DLD1 (cell line): ENCODE results near the gene NKAIN2.
"Not testable (repeated sequence)": the region's sequence is repeated elsewhere in the genome, so short reads cannot be mapped to it uniquely, and the experiment has no call there.

Source experiments
- in situ Hi-C: cut with HindIII; loops from 2 replicates; pipeline ENCODE4 v1.10.0; 2017; ENCODE audit warnings: low sequenced_read_pairs

Gene NKAIN2

DNA sequence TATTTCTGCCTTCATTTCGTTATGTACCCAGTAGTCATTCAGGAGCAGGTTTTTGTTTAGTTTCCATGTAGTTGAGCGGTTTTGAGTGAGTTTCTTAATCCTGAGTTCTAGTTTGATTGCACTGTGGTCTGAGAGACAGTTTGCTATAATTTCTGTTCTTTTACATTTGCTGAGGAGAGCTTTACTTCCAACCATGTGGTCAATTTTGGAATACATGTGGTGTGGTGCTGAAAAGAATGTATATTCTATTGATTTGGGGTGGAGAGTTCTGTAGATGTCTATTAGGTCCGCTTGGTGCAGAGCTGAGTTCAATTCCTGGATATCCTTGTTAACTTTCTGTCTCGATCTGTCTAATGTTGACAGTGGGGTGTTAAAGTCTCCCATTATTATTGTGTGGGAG, 606.8 kb downstream of the NKAIN2 start:
- in situ Hi-C loops = not testable (repeated sequence)

DNA sequence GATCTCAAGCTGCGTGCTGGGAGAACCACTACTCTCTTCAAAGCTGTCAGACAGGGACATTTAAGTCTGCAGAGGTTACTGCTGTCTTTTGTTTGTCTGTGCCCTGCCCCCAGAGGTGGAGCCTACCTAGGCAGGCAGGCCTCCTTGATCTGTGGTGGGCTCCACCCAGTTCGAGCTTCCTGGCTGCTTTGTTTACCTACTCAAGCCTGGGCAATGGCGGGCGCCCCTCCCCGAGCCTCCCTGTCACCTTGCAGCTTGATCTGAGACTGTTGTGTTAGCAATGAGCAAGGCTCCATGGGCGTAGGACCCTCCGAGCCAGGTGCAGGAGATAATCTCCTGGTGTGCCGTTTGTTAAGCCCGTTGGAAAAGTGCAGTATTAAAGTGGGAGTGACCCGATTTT, 609.0 kb downstream of the NKAIN2 start:
- in situ Hi-C loops = not testable (repeated sequence)

DNA sequence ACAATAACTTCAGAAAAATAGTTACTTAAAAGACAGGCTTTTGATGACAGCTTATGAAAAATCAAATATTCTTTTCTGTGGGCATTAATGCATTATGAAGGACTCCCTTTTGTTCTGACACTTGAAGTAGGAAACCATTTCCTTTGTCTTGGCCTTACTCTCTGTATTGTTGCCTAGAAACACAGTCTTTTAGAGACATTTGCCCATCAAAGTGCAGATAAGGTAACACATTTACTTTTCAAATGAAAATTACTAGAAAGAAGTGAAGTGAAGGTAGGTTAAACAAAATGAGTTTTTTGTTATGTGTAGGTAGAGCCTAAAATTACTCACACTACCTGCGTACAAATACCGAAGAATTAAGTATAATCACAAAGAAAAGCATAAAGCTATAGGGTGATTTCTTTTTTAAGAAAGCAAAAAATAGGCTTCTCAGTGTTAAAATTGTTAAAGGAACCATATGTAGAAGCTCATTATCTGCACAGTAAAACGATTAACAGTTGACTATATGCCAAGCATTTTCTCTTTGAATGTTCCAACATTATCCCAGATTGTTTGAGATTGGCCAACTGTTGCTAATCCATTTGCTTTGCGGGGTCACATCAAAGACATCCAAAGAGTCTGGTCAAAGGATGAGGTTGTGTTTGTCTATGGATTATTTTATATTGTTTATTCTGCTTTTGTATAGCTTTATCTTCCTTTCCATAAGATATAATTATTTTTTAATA, 616.6 kb downstream of the NKAIN2 start:
- in situ Hi-C loops = no loop called here

DNA sequence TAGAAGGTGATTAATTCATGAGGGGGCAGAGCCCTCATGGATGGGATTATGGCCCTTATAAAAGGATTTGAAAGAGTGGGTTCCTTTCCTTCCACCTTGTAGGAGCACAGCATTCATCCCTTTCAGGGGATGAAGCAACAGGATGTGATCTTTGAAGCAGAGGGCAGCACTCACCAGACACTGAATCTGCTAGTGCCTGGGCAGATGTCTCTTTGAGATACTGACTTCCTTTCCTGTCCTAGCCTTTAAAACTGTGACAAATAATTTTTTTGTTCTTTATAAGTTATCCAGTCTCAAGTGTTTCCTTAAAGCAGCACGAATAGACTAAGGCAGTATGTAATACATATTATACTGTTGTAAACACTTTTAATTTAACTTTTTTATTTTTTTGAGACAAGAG, 620.0 kb downstream of the NKAIN2 start:
- in situ Hi-C loops = no loop called here

GRCh38 chr6:124430740-124431318, 627.2 kb downstream of the NKAIN2 start:
- in situ Hi-C loops = no loop called here

DNA sequence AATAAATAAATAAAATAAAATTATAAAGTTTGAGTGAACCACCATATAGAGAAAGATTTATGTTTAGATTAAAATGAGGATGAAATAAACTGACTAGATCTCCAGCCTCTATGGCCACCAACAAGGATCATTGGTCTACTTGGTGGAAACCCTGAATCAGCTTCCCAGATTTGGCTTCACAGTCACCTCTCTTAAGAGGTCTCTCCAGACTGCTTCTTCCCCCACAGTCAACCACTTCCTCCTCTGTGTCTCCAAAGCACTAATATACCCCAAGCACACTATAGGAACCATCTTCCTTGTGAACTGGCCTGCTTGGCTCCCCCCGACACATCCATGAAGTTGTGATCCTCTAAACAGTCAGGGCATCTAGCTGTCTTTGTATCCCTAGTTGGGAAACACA, 629.0 kb downstream of the NKAIN2 start:
- in situ Hi-C loops = no loop called here

GRCh38 chr6:124433387-124434160, 629.9 kb downstream of the NKAIN2 start:
- in situ Hi-C loops = no loop called here

- in situ Hi-C loops = no loop called here
Observed at GRCh38 chr6:124434421-124434820, 630.8 kb downstream of the NKAIN2 start.

DNA sequence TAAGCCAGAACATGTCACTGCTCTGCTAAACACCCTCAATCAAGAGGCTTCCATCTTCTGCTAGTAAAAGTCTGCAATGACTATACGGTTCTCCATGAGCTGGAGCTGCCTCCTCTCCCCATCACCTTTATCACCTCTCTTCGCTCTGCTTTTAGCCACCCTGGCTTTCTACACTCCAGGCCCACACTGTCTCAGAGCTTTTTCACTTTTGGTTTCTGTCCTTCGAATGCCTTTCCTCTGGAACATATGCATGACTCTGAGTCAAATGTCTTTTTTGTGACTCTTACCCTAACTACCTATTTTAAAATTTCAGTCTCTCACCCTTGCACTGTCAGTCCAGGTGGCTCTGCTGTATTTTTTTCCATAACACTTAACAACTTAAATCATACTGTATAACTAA, 633.1 kb downstream of the NKAIN2 start:
- in situ Hi-C loops = no loop called here

- in situ Hi-C loops = no loop called here
Observed at GRCh38 chr6:124438546-124439065, 634.9 kb downstream of the NKAIN2 start.

DNA sequence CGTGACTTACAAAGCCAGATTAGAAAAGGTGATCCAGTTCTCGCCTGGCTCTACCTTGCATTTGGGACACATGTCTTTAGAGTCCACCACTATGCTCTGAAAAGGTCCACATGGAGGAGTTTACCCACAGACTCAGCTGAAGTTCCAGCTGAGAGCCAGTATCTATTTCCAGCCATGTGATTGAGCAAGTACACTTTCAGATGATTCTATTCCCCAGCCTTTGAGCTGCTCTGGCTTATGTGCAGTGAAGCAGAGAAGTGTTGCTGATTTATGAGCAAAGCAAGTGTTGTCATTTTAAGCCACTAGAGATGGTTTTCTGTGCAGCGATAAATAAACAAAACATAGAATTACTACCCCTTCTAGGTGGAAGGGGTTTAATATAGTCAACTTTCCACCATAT, 637.8 kb downstream of the NKAIN2 start:
- in situ Hi-C loops = no loop called here

- in situ Hi-C loops = no loop called here
Observed at GRCh38 chr6:124443541-124443940, 639.9 kb downstream of the NKAIN2 start.

- in situ Hi-C loops = no loop called here
Observed at GRCh38 chr6:124445581-124445980, 641.9 kb downstream of the NKAIN2 start.

GRCh38 chr6:124446961-124447360, 643.3 kb downstream of the NKAIN2 start:
- in situ Hi-C loops = no loop called here

GRCh38 chr6:124459268-124459667, 655.6 kb downstream of the NKAIN2 start:
- in situ Hi-C loops = no loop called here

DNA sequence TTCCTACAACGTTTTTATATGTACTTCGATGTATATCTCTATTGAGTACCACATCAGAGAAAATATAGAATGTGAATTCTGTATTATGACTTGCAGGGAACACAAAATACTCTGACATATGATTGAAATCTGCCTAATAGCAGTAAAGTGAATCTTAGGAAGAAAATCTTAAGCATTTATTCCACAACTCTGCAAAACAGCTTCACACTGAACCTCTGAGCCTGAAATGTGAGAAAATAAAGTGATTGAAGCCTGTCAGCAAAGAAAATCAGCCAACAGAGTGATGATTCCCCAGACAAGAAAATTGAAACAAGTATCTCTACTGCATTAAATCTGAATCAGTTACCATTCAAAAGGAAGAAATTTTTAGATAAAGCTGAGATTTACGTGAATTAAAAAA, 659.1 kb downstream of the NKAIN2 start:
- in situ Hi-C loops = no loop called here

DNA sequence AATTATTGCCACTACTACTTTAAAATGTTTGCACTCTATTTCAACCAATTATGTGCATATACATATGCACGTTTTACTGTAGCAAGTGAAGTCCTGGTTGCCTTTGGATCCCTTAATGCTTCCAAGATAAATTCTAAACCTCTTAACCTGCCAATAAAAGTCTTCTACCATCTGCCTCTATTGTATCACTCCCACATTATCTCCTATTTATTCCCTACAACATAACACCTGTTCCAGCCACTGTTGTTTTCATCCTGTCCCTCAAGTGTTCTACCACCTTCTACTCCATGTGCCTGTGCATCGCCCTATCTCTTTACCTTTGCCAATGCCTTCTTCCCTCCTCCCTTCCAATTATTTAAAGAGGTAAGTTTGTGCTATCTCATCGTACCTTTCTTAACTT, 659.6 kb downstream of the NKAIN2 start:
- in situ Hi-C loops = no loop called here

GRCh38 chr6:124464600-124464999, 660.9 kb downstream of the NKAIN2 start:
- in situ Hi-C loops = not testable (repeated sequence)

DNA sequence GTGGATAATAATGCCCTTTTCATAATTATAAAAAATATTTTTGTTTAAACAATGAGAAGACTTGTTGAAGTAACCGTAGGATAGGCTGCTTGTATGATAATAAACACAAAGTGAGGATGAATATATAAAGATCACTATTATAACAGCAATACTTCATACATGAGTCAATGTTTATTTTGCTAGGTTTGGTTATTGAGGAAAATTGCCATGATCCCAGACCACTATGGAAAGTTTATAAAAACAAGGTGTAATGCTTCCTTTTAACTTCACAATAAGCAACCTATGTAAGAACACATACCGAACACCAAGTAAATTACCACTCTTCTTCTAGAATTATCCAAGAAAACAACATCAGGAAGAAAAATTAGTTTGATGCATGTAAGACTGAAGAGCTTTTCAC, 663.3 kb downstream of the NKAIN2 start:
- in situ Hi-C loops = no loop called here

DNA sequence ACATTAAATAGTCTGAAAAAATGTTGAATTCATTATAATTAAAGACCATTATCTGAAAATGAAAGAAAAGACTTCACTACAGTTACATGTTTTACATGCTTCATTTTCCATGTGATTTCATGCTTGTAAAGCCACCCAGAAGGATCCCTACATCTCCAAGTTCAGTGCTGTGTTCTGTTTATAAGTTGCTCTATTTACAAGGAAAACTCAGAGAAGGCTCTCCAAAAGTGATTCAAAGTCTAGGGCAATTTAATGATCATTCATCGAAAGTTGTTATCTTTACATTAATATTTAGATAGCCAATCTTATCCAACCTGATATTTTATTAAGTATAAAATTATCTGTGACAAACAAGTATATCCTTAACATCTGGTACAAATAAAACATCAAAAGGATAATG, 663.7 kb downstream of the NKAIN2 start:
- in situ Hi-C loops = no loop called here

DNA sequence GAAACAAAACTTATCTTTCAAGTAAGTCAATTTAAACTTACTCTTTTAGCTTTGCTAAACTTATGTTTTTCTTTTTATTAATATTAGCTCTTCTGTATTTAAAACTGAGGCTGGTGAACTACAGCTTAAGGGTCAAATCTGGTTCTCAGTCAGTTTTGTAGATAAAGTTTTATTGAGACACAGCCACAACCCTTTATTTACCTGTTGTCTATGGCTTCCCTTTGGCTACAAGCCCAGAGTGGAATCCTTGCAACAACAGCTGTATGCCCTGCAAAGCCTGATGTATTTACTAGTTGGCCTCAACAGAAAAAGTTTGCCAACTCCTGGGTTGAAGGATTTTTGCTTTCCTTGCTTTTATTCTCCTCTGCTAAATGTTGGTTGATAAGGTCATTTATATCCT, 667.1 kb downstream of the NKAIN2 start:
- in situ Hi-C loops = no loop called here

GRCh38 chr6:124475176-124475575, 671.5 kb downstream of the NKAIN2 start:
- in situ Hi-C loops = no loop called here
